Immature natural killer cell (primary cell): ENCODE measurements around the gene CSH2. TPM values are rescaled to one million over a fixed set of nuclear protein-coding genes. Genes with fewer than 3 reads are reported as not detected.
"Not testable (repeated sequence)": the region's sequence is repeated elsewhere in the genome, so short reads cannot be mapped to it uniquely, and the experiment has no call there.

Source experiments
- DNase-seq, 3 donors: peaks; one replicate each; pipeline ENCODE4 v3.0.0; 2022; ENCODE audit warnings: mixed read lengths in 1 of 3
- H3K27ac Mint-ChIP-seq, 6 donors: one replicate each; pipeline ENCODE4 v1.8.0; 2020; ENCODE audit warnings: mixed read lengths in 6 of 6, mild to moderate bottlenecking in 5 of 6, inconsistent platforms in 4 of 6, moderate library complexity in 3 of 6
- H3K27me3 Mint-ChIP-seq, 3 donors: one replicate each; pipeline ENCODE4 v1.8.0; 2020 to 2021; ENCODE audit warnings: low read depth in 3 of 3, mild to moderate bottlenecking in 3 of 3, mixed read lengths in 3 of 3, moderate library complexity in 3 of 3, inconsistent platforms in 1 of 3
- H3K36me3 Mint-ChIP-seq, 3 donors: one replicate each; pipeline ENCODE4 v1.8.0; 2020; ENCODE audit warnings: mixed read lengths in 3 of 3, inconsistent platforms in 2 of 3, mild to moderate bottlenecking in 2 of 3
- H3K4me1 Mint-ChIP-seq, 2 donors: one replicate each; pipeline ENCODE4 v1.8.0; 2020; ENCODE audit warnings: inconsistent platforms in 2 of 2, mild to moderate bottlenecking in 2 of 2, mixed read lengths in 2 of 2, moderate library complexity in 1 of 2
- H3K4me3 Mint-ChIP-seq, 5 donors: one replicate each; pipeline ENCODE4 v1.8.0; 2020; ENCODE audit warnings: mild to moderate bottlenecking in 5 of 5, mixed read lengths in 5 of 5, inconsistent platforms in 3 of 5, moderate library complexity in 3 of 5
- H3K9me3 Mint-ChIP-seq, 6 donors: one replicate each; pipeline ENCODE4 v1.8.0; 2020; ENCODE audit warnings: mild to moderate bottlenecking in 6 of 6, mixed read lengths in 6 of 6, inconsistent platforms in 4 of 6, moderate library complexity in 3 of 6
- polyA plus RNA-seq, 3 donors: library from polyadenylated mRNA; unstranded; fragments of 300-500 nt; fragmentation: Illumina TruSeq; gene quantifications; one replicate each; pipeline ENCODE4 v1.2.3, GENCODE V29; 2021

CSH2 gene
- polyA plus RNA-seq, 3 donors from 2014 or later, result not detected

DNA sequence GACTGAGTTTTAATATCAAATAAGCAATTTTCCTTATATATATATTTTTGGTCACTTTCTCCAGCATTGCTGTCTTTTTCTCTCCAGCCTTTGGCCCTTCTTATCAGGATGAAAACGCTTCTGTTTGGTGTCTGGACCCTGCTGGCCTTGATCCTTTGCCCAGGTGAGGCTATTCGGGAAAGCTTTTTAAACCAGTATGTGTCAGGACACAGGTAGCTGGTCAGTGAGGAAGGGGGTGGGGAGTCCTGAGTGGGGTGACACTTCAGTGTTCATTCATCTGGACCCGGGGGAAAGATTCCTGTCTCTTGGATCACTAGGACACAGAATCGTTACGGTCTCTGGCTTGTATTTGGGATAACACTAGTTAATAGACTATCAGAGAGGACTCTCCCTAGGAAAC is 18.8 kb downstream of the CSH2 start:
- no peak for DNase-seq
- Mint-ChIP-seq H3K9me3 (no peaks in the 10 kb centered on the region), H3K27me3 (no peaks in the 10 kb centered on the region), H3K36me3 (no peaks in the 10 kb centered on the region), H3K27ac (no peak overlapping the region), H3K4me1 (no peaks in the 10 kb centered on the region), H3K4me3 (no peak overlapping the region)

DNA sequence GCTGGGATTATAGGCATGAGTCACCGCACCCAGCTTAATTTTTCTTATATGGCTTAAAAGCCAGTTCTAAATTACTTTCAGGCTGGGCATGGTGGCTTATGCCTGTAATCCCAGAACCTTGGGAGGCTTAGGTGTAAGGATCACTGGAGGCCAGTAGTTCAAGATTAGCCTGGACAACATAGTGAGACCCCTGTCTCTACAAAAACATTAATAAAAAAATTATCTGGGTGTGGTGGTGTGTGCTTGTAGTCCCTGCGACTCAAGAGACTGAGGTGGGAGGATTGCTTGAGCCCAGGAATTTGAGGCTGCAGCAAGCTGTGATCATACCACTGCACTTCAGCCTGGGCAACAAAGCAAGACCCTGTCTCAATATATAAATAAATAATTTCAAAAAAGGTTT is 20.2 kb downstream of the CSH2 start:
- peaks cover 3 to 4% (median 3%) of the 10 kb centered on the region in 3 donors for H3K27me3 Mint-ChIP-seq
- peaks cover 0 to 2% (median 0%) of the 10 kb centered on the region in 6 donors for H3K9me3 Mint-ChIP-seq
- no peak overlapping the region for H3K4me3 Mint-ChIP-seq
- H3K4me1 Mint-ChIP-seq, result peaks cover 8 to 9% of the 10 kb centered on the region in 2 donors
- no peak for DNase-seq
- H3K27ac Mint-ChIP-seq, result peak overlapping the region in 1 of 6 donors; percentile 17
- no peaks in the 10 kb centered on the region for H3K36me3 Mint-ChIP-seq

DNA sequence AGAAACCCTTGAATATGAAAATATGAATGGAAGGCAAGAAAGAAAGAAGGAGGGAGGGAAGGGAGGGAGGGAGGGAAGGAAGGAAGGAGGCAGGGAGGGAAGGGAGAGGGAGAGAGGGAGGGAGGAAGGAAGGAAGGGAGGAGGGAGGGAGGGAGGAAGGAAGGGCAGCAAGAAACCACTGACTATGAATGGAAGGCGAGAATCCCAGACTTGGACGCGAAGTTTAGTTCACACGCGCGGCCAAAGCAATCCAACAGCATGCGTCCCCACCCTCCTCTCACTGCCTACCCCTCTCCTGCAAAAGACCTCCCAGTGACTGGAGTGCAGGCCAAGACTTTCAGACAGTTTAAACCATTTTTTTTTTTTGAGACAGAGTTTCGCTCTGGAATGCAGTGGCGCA is 23.1 kb downstream of the CSH2 start:
- H3K27ac Mint-ChIP-seq, result no peak overlapping the region
- peak overlapping the region in 1 of 5 donors; percentile 38 for H3K4me3 Mint-ChIP-seq
- H3K36me3 Mint-ChIP-seq, result no peaks in the 10 kb centered on the region
- H3K9me3 Mint-ChIP-seq, result peaks cover 0 to 2% (median 0%) of the 10 kb centered on the region in 6 donors
- H3K27me3 Mint-ChIP-seq, result peaks cover 4 to 7% (median 5%) of the 10 kb centered on the region in 3 donors
- DNase-seq, result no peak
- peaks cover 15 to 16% of the 10 kb centered on the region in 2 donors for H3K4me1 Mint-ChIP-seq

DNA sequence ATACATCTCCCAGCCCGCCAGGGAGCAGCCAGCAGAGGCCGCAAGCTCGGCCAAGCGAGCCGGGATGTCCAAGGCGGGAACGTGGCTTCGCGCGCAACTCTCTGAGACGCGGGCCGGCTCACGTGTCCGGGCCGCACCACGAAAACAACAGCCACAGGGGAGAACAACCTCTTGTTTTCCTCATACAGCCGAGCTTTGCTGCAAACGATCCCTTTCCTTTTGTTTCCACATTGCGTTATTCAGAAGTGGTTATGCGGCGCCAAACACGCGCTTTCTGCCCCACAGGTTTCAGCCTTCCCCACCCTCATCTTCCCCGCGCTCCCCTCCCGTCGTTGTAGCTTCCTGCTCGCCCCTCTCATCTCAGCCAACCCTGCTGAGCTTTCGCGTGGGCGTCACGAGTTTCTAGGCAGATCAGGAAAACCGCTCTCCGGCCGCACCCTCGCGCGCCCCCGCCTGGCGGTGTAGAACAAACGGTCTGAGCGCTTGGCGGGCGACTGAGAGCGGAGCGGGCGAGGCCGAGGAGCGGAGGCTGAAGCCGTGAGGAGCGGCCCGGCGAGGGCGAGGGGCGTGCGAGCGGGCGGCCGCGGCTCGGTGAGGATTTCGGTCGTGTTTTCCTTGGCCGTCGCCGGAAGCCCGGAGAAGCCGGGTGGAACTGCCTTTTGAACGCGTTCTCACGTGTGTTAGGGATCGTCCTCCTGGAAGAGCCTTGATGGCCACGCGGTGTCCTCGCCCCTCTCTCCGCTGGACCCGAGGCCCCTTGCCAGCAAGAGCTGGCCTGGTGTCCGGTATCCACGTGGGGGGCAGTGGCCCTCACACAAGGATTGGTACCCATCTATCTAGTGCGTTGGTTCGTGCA is 24.4 kb downstream of the CSH2 start:
- Mint-ChIP-seq H3K9me3 (peaks cover 0 to 2% (median 0%) of the 10 kb centered on the region in 6 donors), H3K4me3 (peak overlapping the region; percentile 77 to 91 (median 88)), H3K27me3 (peaks cover 4 to 7% (median 5%) of the 10 kb centered on the region in 3 donors), H3K4me1 (peaks cover 19% of the 10 kb centered on the region in 2 donors), H3K27ac (peak overlapping the region; percentile 90 to 97 (median 96)), H3K36me3 (no peaks in the 10 kb centered on the region)
- peak; percentile 93 to 95 (median 94) for DNase-seq

DNA sequence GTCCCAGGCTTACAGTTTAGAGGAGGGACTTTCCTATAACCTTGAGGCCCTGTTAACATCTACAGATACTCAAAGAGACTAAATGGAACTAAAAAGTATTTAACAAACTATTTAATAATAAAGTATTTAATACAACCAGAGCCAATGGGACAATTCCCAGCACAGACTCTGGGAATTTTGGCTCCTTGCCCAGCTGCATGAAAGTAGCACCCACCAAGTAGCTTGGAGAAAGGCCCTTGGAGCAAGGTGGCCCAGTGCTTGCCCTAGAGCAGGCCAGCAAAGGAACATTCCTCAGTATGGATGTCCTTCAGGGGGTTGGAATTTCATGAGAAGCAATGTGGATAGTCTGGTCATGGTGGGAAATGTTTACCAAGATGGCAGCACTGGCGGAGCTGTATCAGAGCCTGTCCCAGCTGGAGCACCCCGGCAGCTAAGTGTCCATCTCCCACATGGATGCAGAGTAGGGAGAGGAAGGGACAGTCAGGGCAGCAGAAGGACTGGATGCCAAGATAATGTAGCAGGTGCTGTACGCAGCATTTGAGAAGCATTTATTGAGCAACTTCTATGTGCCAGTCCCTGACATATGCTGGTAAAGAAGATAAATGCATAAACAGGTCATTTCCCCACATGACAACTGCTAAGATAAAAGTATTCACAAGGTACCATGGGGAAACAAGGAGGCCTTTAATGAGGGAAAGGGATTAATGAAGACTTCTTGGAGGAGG is 25.8 kb downstream of the CSH2 start:
- H3K9me3 Mint-ChIP-seq, result peaks cover 0 to 2% (median 0%) of the 10 kb centered on the region in 6 donors
- DNase-seq, result no peak

DNA sequence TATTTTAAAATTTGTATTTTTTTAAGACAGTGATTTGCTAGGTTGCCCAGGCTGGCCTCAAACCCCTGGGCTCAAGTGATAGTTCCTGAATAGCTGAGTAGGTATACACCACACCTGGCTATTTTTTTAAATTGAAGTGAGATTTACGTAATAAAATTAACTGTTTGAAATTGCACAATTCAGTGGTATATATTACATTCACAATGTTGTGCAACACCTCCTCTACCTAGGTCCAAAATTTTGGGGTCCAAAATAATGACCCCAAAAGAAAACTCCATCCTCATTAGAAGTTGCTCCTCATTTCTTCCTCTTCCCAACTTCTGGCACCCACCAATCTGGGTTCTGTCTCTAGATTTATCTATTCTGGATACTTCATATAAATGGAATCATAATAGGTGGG is 28.0 kb downstream of the CSH2 start:
- Mint-ChIP-seq H3K36me3 (no peaks in the 10 kb centered on the region), H3K27me3 (peaks cover 6 to 15% (median 9%) of the 10 kb centered on the region in 3 donors), H3K4me3 (no peak overlapping the region), H3K9me3 (peaks cover 0 to 2% (median 0%) of the 10 kb centered on the region in 6 donors), H3K4me1 (peaks cover 42 to 43% of the 10 kb centered on the region in 2 donors), H3K27ac (peak overlapping the region in 2 of 6 donors; percentile 16 to 49)
- no peak for DNase-seq

More for the DNA sequence above, 25.8 kb downstream of the CSH2 start:
- Mint-ChIP-seq H3K27me3 (peaks cover 4 to 10% (median 7%) of the 10 kb centered on the region in 3 donors), H3K36me3 (no peaks in the 10 kb centered on the region), H3K4me3 (peak overlapping the region; percentile 56 to 91 (median 83)), H3K27ac (peak overlapping the region in 5 of 6 donors; percentile 80 to 90 (median 81)), H3K4me1 (peaks cover 26 to 27% of the 10 kb centered on the region in 2 donors)

DNA sequence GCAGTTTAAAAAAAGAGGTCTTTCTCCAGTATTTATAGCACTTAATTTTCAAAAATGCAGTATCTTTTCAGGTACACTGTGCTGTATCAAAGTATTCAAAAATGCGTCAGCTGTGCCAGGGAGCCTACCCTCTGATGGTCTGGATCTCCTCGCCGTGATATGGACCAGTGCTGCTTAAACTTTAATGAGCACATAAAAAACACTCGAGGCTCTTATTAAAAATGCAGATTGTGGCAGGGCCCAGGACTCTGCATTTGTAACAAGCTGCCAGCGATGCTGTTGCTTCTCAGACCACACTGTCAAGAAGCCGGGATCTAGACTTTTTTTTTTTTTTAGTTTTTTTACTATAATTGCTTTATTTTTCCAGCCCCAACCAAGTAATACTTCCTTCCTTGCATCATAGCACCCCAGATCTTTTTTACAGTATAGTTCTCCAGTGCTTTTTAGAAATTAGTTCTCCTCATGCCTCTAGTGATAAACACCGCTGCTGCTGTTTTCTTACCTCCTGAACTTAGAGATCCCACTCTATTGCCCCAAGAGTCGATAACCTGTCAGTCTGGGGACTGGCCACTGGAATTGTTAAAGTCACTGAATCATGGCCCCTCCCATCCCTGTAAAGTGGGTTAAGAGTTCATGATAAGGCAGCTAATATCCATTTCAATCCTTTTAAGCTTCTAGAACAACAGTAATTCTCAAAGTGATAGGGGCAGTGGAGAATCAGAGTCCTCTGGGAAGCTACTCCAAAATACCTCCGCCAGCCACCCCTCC is 29.4 kb downstream of the CSH2 start:
- no peaks in the 10 kb centered on the region for H3K36me3 Mint-ChIP-seq
- H3K4me1 Mint-ChIP-seq, result peaks cover 46 to 48% of the 10 kb centered on the region in 2 donors

DNA sequence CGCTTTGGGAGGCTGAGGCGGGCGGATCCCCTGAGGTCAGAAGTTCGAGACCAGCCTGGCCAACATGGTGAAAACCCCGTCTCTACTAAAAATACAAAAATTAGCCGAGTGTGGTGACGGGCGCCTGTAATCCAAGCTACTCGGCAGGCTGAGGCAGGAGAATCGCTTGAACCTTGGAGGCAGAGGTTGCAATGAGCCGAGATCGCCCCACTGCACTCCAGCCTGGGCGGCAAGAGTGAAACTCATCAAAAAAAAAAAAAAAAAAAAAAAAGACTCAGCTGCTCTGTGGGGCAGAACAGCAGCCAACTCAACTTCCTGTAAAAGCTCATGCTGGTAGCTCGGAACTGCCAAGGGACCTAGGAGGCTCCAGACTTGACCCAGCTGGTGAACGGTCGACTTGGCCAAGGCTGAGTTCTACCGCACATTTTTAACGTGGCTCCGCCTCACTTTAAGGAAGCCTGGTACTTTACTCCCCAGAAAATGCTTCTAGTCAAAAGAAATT is 30.0 kb downstream of the CSH2 start:
- peaks cover 2 to 13% (median 8%) of the 10 kb centered on the region in 3 donors for H3K27me3 Mint-ChIP-seq
- peaks cover 44 to 50% of the 10 kb centered on the region in 2 donors for H3K4me1 Mint-ChIP-seq
- H3K27ac Mint-ChIP-seq, result peak overlapping the region; percentile 85 to 92 (median 91)
- H3K4me3 Mint-ChIP-seq, result peak overlapping the region; percentile 84 to 89 (median 85)
- not testable (repeated sequence) for H3K36me3 Mint-ChIP-seq, H3K9me3 Mint-ChIP-seq
- peak; percentile 32 to 53 (median 48) for DNase-seq

More for the DNA sequence above, 29.4 kb downstream of the CSH2 start:
- Mint-ChIP-seq H3K4me3 (peak overlapping the region; percentile 84 to 89 (median 85)), H3K27me3 (peaks cover 3 to 15% (median 11%) of the 10 kb centered on the region in 3 donors), H3K9me3 (no peaks in the 10 kb centered on the region), H3K27ac (peak overlapping the region; percentile 85 to 92 (median 91))
- no peak for DNase-seq

DNA sequence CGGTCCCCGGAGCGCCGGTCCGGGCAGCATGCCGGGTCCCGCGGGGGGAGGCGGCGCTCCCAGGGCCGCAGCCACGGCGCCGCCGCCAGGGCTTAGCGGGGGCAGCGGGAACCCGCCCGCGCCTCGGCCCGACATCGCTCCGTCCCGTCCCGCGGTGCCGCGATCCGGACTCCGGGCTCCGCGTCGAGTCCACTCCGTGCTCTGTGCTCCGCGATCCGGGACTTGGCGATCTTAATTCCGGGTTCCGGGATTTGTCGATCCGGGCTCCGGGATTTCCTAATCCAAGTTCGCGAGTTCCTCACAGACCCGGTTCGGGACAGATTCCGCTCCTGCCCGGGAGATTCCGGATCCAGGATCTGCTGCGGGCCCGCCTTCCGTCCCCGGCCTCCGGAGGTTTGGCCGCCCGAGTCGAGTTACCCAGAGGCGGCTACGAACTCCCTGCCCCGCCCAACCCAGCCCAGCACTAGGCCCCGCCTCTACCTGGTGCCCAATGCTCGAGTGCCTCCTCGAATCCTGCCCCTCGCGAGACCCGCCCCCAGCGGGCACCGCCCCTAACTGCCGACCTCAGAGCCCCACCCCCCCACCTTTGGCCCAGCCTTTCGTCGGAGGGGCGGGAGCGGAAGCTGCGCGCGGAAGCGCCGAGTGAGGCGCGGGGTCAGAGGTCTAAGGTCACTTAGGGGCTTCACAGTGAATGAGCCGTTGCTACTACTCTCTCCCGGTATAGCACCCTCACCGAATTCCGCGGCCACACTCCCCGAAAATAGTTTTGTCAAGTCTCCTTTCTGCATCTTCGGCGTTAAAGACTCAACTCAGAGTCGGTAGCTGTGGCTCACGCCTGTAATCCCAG is 30.7 kb downstream of the CSH2 start, which contains the start of gene SMARCD2:
TSS of gene SMARCD2 (minus strand) at position 146 of the 847 bp plus-strand sequence. CDS start at position 135, 11 bp downstream.
- Mint-ChIP-seq H3K27me3 (peaks cover 2 to 11% (median 5%) of the 10 kb centered on the region in 3 donors), H3K9me3 (no peaks in the 10 kb centered on the region), H3K4me3 (peak within 1 kb of the TSS; percentile 89 to 95 (median 92)), H3K36me3 (no peaks in the 10 kb centered on the region), H3K4me1 (peaks cover 41 to 49% of the 10 kb centered on the region in 2 donors), H3K27ac (peak within 1 kb of the TSS; percentile 85 to 93 (median 92))
- DNase-seq, result peak; percentile 97 to 98 (median 98)

DNA sequence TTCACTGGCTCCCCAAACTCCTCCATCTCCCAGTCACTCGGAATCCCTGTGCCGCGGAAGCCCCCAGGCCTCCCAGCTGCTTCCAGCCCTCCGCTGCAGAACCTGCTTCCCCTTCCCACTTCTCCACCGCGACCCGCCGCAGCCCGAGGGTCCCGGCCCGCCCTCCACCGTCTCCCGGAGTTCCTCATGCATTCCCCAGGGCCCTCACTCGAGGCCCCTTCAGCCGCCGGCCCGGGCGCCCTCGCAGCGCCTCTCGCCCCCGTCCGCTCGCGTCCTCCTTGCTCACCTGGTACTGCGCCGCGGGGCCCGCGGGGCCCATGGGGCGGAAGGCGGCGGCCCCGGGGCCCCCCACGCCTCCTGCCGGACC is 31.3 kb downstream of the CSH2 start:
- peak overlapping the region; percentile 59 to 93 (median 82) for H3K27ac Mint-ChIP-seq
- no peaks in the 10 kb centered on the region for H3K36me3 Mint-ChIP-seq
- no peaks in the 10 kb centered on the region for H3K9me3 Mint-ChIP-seq
- H3K27me3 Mint-ChIP-seq, result peaks cover 2 to 11% (median 5%) of the 10 kb centered on the region in 3 donors
- DNase-seq, result no peak
- H3K4me1 Mint-ChIP-seq, result peaks cover 40 to 48% of the 10 kb centered on the region in 2 donors
- peak overlapping the region; percentile 89 to 95 (median 92) for H3K4me3 Mint-ChIP-seq

DNA sequence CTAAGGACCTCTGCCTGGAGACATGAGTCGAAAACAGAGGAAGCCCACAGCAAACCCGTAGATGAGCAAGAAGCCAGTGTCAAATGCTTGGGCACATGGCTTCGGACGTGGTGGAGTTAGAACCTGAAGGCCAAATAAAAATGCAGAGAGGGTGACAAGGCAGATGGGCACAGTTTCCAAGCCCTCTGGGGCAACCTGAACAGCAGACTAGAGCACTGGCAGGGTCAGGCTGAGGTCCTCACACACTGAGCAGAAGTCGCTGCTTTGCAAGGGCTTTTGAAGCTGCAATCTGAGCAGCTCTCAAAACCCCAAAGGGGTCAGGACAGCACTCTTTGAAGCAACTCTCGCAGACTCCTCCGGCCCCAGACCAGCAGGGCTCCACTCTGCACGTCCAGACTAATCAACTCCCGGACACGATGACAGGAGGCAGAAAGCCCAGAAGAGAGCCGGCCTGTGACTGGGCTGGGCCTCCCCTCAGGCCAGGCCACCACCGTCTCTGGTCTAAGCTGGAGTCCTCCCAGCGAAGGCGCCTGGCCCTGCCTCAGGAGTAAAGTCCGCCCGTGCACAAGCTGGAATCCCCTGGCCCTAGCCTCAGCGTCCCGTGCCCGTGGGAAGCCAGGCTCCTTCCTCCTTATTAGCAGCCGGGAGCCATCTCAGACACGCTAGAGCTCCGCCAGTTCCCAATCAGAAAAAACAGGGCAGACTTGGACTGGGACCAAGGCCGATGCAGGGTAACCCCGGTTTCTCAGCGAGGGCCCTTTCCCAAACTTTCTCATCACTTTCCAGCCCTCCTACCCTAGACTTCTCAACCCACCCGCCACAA is 31.9 kb downstream of the CSH2 start:
- Mint-ChIP-seq H3K4me3 (peak overlapping the region; percentile 89 to 95 (median 92)), H3K4me1 (peaks cover 46 to 53% of the 10 kb centered on the region in 2 donors), H3K36me3 (peaks cover 0 to 3% (median 2%) of the 10 kb centered on the region in 3 donors)

More for the DNA sequence above, 31.9 kb downstream of the CSH2 start:
- Mint-ChIP-seq H3K27ac (peak overlapping the region; percentile 59 to 93 (median 83)), H3K9me3 (no peaks in the 10 kb centered on the region), H3K27me3 (peaks cover 2 to 11% (median 5%) of the 10 kb centered on the region in 3 donors)
- no peak for DNase-seq
